ENCODE results near the gene WDR37.

DNA sequence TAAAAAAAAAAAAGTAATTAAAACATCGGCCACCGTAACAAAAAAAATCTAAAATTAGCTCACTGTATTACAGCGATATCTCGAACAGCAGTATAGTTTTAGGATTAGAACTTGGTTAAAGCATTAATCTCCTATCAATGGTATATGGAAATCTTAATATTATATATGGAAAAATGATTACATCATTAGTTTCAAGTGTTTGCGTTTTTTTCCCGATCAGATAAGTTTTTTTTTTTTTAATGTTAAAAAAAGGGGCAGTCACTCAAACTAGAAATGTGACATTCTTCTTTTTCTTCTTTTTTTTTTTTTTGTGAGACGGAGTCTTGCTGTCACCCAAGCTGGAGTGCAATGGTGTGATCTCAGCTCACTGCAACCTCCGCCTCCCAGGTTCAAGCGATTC, 14.7 kb upstream of the WDR37 start:
- TF ChIP-seq, protein P1, sequence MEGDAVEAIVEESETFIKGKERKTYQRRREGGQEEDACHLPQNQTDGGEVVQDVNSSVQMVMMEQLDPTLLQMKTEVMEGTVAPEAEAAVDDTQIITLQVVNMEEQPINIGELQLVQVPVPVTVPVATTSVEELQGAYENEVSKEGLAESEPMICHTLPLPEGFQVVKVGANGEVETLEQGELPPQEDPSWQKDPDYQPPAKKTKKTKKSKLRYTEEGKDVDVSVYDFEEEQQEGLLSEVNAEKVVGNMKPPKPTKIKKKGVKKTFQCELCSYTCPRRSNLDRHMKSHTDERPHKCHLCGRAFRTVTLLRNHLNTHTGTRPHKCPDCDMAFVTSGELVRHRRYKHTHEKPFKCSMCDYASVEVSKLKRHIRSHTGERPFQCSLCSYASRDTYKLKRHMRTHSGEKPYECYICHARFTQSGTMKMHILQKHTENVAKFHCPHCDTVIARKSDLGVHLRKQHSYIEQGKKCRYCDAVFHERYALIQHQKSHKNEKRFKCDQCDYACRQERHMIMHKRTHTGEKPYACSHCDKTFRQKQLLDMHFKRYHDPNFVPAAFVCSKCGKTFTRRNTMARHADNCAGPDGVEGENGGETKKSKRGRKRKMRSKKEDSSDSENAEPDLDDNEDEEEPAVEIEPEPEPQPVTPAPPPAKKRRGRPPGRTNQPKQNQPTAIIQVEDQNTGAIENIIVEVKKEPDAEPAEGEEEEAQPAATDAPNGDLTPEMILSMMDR (conservative IDR thresholded peaks at IDR 0.05; ENCODE audit: low read depth, low read length) = no peak
- no peak for TF ChIP-seq EZH2phosphoT487 (IDR thresholded peaks at IDR 0.05; ENCODE audit: borderline replicate concordance, low read length)
